ENCODE measurements around the gene IFT52.

IFT52 gene

GRCh38 chr20:43567477-43567876 lies 23.3 kb upstream of the IFT52 start:
- no peak overlapping the region for H3K27ac ChIP-seq (ENCODE audit: low read length)
- H3K9me3 ChIP-seq (ENCODE audit: control insufficient read depth in 2 of 2, low read length in 2 of 2), result no peaks in the 10 kb centered on the region
- no peaks in the 10 kb centered on the region for H3K36me3 ChIP-seq (ENCODE audit: control insufficient read depth in 2 of 2, insufficient read depth in 2 of 2, low read length in 2 of 2)
- H3K9ac ChIP-seq (ENCODE audit: low read length in 2 of 2), result no peak overlapping the region
- H3K4me3 ChIP-seq (ENCODE audit: low read length in 2 of 2), result no peak overlapping the region
- no peaks in the 10 kb centered on the region for H3K27me3 ChIP-seq (ENCODE audit: control insufficient read depth in 1 of 2, insufficient read depth in 2 of 2, low read length in 2 of 2)
- no peaks in the 10 kb centered on the region for H3K4me1 ChIP-seq (ENCODE audit: control insufficient read depth, insufficient read depth, low read length)

GRCh38 chr20:43568706-43569105 lies 22.0 kb upstream of the IFT52 start:
- no peak overlapping the region for H3K9ac ChIP-seq (ENCODE audit: low read length in 2 of 2)
- H3K4me3 ChIP-seq (ENCODE audit: low read length in 2 of 2), result no peak overlapping the region
- H3K36me3 ChIP-seq (ENCODE audit: control insufficient read depth in 2 of 2, insufficient read depth in 2 of 2, low read length in 2 of 2), result no peaks in the 10 kb centered on the region
- no peaks in the 10 kb centered on the region for H3K9me3 ChIP-seq (ENCODE audit: control insufficient read depth in 2 of 2, low read length in 2 of 2)
- H3K27me3 ChIP-seq (ENCODE audit: control insufficient read depth in 1 of 2, insufficient read depth in 2 of 2, low read length in 2 of 2), result no peaks in the 10 kb centered on the region
- H3K27ac ChIP-seq (ENCODE audit: low read length), result no peak overlapping the region
- no peaks in the 10 kb centered on the region for H3K4me1 ChIP-seq (ENCODE audit: control insufficient read depth, insufficient read depth, low read length)

GRCh38 chr20:43569282-43569681 lies 21.5 kb upstream of the IFT52 start:
- no peak overlapping the region for H3K27ac ChIP-seq (ENCODE audit: low read length)
- H3K36me3 ChIP-seq (ENCODE audit: control insufficient read depth in 2 of 2, insufficient read depth in 2 of 2, low read length in 2 of 2), result no peaks in the 10 kb centered on the region
- no peaks in the 10 kb centered on the region for H3K4me1 ChIP-seq (ENCODE audit: control insufficient read depth, insufficient read depth, low read length)
- no peaks in the 10 kb centered on the region for H3K27me3 ChIP-seq (ENCODE audit: control insufficient read depth in 1 of 2, insufficient read depth in 2 of 2, low read length in 2 of 2)
- no peak overlapping the region for H3K4me3 ChIP-seq (ENCODE audit: low read length in 2 of 2)
- H3K9me3 ChIP-seq (ENCODE audit: control insufficient read depth in 2 of 2, low read length in 2 of 2), result no peaks in the 10 kb centered on the region
- no peak overlapping the region for H3K9ac ChIP-seq (ENCODE audit: low read length in 2 of 2)

- no peak overlapping the region for H3K4me3 ChIP-seq (ENCODE audit: low read length in 2 of 2)
- H3K9ac ChIP-seq (ENCODE audit: low read length in 2 of 2), result no peak overlapping the region
- H3K9me3 ChIP-seq (ENCODE audit: control insufficient read depth in 2 of 2, low read length in 2 of 2), result no peaks in the 10 kb centered on the region
- H3K27ac ChIP-seq (ENCODE audit: low read length), result no peak overlapping the region
- no peaks in the 10 kb centered on the region for H3K36me3 ChIP-seq (ENCODE audit: control insufficient read depth in 2 of 2, insufficient read depth in 2 of 2, low read length in 2 of 2)
- H3K4me1 ChIP-seq (ENCODE audit: control insufficient read depth, insufficient read depth, low read length), result no peaks in the 10 kb centered on the region
- H3K27me3 ChIP-seq (ENCODE audit: control insufficient read depth in 1 of 2, insufficient read depth in 2 of 2, low read length in 2 of 2), result no peaks in the 10 kb centered on the region
Measured at GRCh38 chr20:43570496-43570895, 20.2 kb upstream of the IFT52 start.

GRCh38 chr20:43571310-43571709 lies 19.4 kb upstream of the IFT52 start:
- H3K9ac ChIP-seq (ENCODE audit: low read length in 2 of 2), result no peak overlapping the region
- H3K27ac ChIP-seq (ENCODE audit: low read length), result no peak overlapping the region
- no peaks in the 10 kb centered on the region for H3K9me3 ChIP-seq (ENCODE audit: control insufficient read depth in 2 of 2, low read length in 2 of 2)
- no peaks in the 10 kb centered on the region for H3K36me3 ChIP-seq (ENCODE audit: control insufficient read depth in 2 of 2, insufficient read depth in 2 of 2, low read length in 2 of 2)
- no peaks in the 10 kb centered on the region for H3K27me3 ChIP-seq (ENCODE audit: control insufficient read depth in 1 of 2, insufficient read depth in 2 of 2, low read length in 2 of 2)
- H3K4me3 ChIP-seq (ENCODE audit: low read length in 2 of 2), result no peak overlapping the region
- H3K4me1 ChIP-seq (ENCODE audit: control insufficient read depth, insufficient read depth, low read length), result no peaks in the 10 kb centered on the region

GRCh38 chr20:43571771-43572170 lies 19.0 kb upstream of the IFT52 start:
- Histone ChIP-seq H3K9ac (ENCODE audit: low read length in 2 of 2) (no peak overlapping the region), H3K4me1 (ENCODE audit: control insufficient read depth, insufficient read depth, low read length) (no peaks in the 10 kb centered on the region), H3K36me3 (ENCODE audit: control insufficient read depth in 2 of 2, insufficient read depth in 2 of 2, low read length in 2 of 2) (no peaks in the 10 kb centered on the region)

GRCh38 chr20:43572891-43573290 lies 17.8 kb upstream of the IFT52 start:
- no peaks in the 10 kb centered on the region for H3K4me1 ChIP-seq (ENCODE audit: control insufficient read depth, insufficient read depth, low read length)
- no peak overlapping the region for H3K4me3 ChIP-seq (ENCODE audit: low read length in 2 of 2)
- H3K36me3 ChIP-seq (ENCODE audit: control insufficient read depth in 2 of 2, insufficient read depth in 2 of 2, low read length in 2 of 2), result no peaks in the 10 kb centered on the region
- no peaks in the 10 kb centered on the region for H3K27me3 ChIP-seq (ENCODE audit: control insufficient read depth in 1 of 2, insufficient read depth in 2 of 2, low read length in 2 of 2)
- H3K9ac ChIP-seq (ENCODE audit: low read length in 2 of 2), result no peak overlapping the region
- H3K27ac ChIP-seq (ENCODE audit: low read length), result no peak overlapping the region
- H3K9me3 ChIP-seq (ENCODE audit: control insufficient read depth in 2 of 2, low read length in 2 of 2), result no peaks in the 10 kb centered on the region

More at GRCh38 chr20:43571771-43572170, 19.0 kb upstream of the IFT52 start:
- Histone ChIP-seq H3K4me3 (ENCODE audit: low read length in 2 of 2) (no peak overlapping the region), H3K27me3 (ENCODE audit: control insufficient read depth in 1 of 2, insufficient read depth in 2 of 2, low read length in 2 of 2) (no peaks in the 10 kb centered on the region), H3K9me3 (ENCODE audit: control insufficient read depth in 2 of 2, low read length in 2 of 2) (no peaks in the 10 kb centered on the region), H3K27ac (ENCODE audit: low read length) (no peak overlapping the region)

- Histone ChIP-seq H3K27me3 (ENCODE audit: control insufficient read depth in 1 of 2, insufficient read depth in 2 of 2, low read length in 2 of 2) (no peaks in the 10 kb centered on the region), H3K36me3 (ENCODE audit: control insufficient read depth in 2 of 2, insufficient read depth in 2 of 2, low read length in 2 of 2) (no peaks in the 10 kb centered on the region), H3K4me3 (ENCODE audit: low read length in 2 of 2) (no peak overlapping the region), H3K4me1 (ENCODE audit: control insufficient read depth, insufficient read depth, low read length) (no peaks in the 10 kb centered on the region), H3K9ac (ENCODE audit: low read length in 2 of 2) (no peak overlapping the region), H3K27ac (ENCODE audit: low read length) (no peak overlapping the region), H3K9me3 (ENCODE audit: control insufficient read depth in 2 of 2, low read length in 2 of 2) (no peaks in the 10 kb centered on the region)
Measured at GRCh38 chr20:43576108-43576507, 14.6 kb upstream of the IFT52 start.

GRCh38 chr20:43579861-43580793 lies 10.6 kb upstream of the IFT52 start:
- H3K27ac ChIP-seq (ENCODE audit: low read length), result no peak overlapping the region

GRCh38 chr20:43583133-43583864 lies 7.4 kb upstream of the IFT52 start:
- Histone ChIP-seq H3K27me3 (ENCODE audit: control insufficient read depth in 1 of 2, insufficient read depth in 2 of 2, low read length in 2 of 2) (no peaks in the 10 kb centered on the region), H3K9me3 (ENCODE audit: control insufficient read depth in 2 of 2, low read length in 2 of 2) (no peaks in the 10 kb centered on the region), H3K36me3 (ENCODE audit: control insufficient read depth in 2 of 2, insufficient read depth in 2 of 2, low read length in 2 of 2) (no peaks in the 10 kb centered on the region), H3K4me3 (ENCODE audit: low read length in 2 of 2) (no peak overlapping the region), H3K27ac (ENCODE audit: low read length) (no peak overlapping the region), H3K4me1 (ENCODE audit: control insufficient read depth, insufficient read depth, low read length) (no peaks in the 10 kb centered on the region), H3K9ac (ENCODE audit: low read length in 2 of 2) (no peak overlapping the region)

More at GRCh38 chr20:43579861-43580793, 10.6 kb upstream of the IFT52 start:
- H3K9me3 ChIP-seq (ENCODE audit: control insufficient read depth in 2 of 2, low read length in 2 of 2), result no peaks in the 10 kb centered on the region
- H3K4me3 ChIP-seq (ENCODE audit: low read length in 2 of 2), result no peak overlapping the region
- no peaks in the 10 kb centered on the region for H3K4me1 ChIP-seq (ENCODE audit: control insufficient read depth, insufficient read depth, low read length)
- H3K36me3 ChIP-seq (ENCODE audit: control insufficient read depth in 2 of 2, insufficient read depth in 2 of 2, low read length in 2 of 2), result no peaks in the 10 kb centered on the region
- H3K27me3 ChIP-seq (ENCODE audit: control insufficient read depth in 1 of 2, insufficient read depth in 2 of 2, low read length in 2 of 2), result no peaks in the 10 kb centered on the region
- no peak overlapping the region for H3K9ac ChIP-seq (ENCODE audit: low read length in 2 of 2)
